OCI-M2 (cell line): ENCODE data around the gene LPIN1.
"Not testable (repeated sequence)": the region's sequence is repeated elsewhere in the genome, so short reads cannot be mapped to it uniquely, and the experiment has no call there.

Experiments used
- DNase-seq: peaks from one replicate; lab custom pipeline; 2025; ENCODE audit not compliant: unreplicated experiment; lab: John Stamatoyannopoulos, UW

LPIN1 gene

DNA sequence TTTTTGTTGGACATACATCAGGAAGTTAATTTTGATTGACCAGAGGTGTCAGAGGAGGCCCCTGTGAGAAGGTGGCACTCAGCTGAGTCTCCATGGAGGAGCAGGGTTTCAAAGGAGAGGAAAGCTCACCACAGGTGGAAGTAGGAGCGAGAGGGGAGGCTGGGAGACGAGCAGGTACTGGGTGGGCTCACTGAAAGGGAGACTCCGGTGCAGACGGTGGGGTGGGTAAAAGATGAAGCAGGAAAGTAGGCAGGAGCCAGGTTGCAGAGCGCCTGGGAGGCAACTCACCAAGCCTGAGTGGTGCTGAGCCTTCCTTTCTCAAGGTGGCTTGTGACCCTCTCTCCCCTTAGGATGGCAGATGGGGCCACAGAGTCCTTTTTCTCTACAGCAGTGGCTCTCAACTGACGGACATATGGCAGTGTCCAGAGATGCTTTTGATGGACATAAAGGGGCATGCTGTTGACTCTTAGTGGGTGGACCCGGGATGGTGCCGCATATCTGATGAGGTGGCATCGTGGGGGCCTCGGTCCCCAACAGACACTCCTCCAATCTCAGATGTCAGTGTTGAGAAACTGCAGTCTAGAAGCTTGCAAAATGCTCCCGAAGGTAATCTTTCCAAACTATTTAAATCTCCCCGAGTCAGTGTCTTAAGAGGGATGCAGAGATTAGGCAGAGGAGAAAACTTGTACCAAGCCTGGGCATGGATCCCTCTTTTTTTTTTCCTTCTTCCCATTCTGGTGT lies 64.0 kb downstream of the LPIN1 start:
- DNase-seq: no peak

- DNase-seq: no peak
These were observed 64.7 kb downstream of the LPIN1 start for GRCh38 chr2:11811036-11811654.

DNA sequence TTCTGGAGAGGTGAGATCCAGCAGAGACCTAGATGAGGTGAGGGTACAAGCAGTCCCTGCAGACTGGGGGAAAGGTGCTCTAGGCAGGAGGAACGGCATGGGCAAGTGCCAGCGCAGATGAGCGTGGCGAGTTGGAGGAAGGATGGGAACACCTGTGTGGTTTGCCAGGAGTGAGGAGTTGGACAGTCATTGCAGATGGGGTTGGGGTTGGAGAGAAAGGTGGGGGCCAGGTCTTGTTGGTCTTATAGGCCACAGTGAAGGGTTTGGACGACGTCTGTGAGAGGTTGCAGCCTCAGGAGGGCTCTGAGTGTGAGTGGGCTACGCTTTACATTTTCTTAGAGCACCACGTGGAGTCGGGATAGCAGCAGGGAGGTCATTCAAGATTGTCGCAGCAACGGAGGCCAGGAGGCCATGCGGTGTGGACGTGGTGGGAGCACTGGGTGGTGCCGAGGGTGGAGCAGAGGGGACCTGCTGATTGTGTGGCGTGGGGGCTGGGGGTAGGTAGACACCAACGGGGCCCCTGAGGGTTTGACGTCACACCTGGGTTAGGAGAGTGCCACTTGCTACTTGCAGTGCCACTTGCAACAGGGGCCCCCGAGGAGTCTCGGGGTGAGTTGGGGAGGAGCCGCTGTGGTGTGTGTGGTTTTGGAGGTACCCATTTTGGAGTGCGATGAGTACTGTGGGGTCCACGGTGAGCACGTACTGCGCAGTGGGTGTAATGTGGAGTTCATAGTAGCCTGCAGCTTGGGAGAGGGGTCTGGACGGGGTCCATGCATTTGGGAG lies 66.2 kb downstream of the LPIN1 start:
- no peak for DNase-seq

DNA sequence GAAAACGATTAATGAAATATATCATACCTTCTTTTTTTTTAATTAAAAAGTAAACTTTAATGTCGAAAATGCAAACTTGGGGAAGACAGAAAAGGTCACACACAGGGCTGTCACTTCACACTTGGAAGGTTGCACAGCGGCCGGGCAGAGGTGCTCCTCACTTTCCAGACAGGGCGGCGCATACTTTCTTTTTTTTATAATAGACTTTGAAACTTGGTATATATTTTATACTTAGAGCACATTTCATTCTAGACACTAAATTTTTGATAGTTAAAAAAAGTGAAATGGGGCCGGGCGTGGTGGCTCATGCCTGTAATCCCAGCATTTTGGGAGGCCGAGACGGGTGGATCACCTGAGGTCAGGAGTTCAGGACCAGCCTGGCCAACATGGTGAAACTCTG lies 66.9 kb downstream of the LPIN1 start:
- DNase-seq: not testable (repeated sequence)

DNA sequence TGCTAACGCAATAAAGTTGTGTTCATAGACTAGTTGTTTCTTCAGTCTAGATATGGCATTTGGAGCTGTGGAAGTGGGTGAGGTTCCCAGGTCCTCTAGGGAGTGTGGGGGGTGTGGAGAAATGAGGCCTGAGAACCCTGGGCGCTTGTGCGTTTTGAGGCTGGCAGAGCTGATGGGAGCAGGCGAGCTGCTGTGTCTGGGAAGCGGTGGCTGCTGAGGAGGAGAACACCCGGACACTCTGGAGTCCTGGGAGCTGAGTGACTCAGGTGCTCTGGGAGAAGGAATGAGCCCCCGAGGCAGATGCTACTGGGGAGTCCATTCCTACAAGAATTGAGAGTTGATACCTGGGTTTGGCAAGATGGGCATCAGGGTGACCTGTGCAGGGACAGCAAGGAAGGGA lies 67.5 kb downstream of the LPIN1 start:
- no peak for DNase-seq

DNA sequence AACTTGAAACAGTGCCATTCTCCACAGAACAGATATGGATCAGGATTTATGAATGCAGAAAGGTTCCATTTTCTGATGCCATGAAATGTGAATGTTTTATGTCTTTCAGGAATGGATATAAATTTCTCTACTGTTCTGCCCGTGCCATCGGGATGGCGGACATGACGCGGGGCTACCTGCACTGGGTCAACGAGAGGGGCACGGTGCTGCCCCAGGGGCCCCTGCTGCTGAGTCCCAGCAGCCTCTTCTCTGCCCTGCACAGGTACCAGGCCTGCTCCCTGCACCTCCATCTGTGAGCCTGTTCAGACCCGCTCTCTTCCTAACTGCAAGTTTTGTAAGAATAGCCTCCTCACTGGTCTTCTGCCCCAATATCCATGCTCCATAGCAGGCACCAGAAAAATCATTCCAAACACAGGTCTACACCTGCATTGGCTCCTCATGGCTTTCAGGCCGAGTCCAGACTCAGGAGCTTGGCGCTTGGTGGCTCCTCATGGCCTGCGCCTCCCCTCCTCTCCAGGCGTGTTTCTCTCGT lies 68.6 kb downstream of the LPIN1 start:
- DNase-seq: no peak

- not testable (repeated sequence) for DNase-seq
These were observed 70.5 kb downstream of the LPIN1 start for GRCh38 chr2:11816935-11817334.

DNA sequence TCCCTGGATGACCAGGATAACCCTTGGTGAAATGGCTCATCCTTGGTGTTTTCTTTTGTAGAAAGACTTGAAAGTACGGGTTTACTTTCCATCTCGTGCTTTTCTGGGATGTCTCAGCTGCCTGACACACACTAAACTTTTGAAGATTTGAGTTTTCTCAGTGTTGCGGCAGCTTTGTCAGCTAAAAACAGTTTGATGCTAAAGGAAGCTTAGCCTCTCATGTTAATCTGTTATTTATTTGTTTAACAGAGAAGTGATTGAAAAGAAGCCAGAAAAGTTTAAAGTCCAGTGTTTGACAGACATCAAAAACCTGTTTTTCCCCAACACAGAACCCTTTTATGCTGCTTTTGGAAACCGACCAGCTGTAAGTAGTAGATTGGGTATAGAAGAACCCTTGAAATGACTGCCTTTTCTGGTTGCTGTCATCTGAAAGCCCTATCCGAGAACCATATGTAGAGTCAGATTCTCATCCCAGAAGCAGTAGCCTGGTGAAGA lies 72.8 kb downstream of the LPIN1 start:
- DNase-seq: no peak

DNA sequence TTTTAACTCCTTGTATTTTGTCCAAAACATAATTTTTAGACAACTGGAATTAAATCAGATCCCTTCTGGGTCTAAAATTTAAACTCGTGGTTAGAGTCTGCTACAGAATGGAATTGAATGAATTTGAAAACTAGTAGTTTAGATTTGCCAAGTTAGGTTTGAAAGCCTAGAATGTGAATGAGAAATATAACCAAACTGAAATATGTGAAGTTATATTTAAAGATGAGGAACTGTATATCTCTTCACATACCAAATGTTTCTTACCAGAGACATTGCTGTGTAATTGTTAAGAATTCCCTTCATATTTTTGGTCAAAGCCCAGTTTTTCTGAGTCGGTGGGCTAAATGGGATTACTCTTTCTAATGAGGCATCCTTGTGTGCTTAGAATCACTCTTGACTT lies 74.2 kb downstream of the LPIN1 start:
- no peak for DNase-seq

DNA sequence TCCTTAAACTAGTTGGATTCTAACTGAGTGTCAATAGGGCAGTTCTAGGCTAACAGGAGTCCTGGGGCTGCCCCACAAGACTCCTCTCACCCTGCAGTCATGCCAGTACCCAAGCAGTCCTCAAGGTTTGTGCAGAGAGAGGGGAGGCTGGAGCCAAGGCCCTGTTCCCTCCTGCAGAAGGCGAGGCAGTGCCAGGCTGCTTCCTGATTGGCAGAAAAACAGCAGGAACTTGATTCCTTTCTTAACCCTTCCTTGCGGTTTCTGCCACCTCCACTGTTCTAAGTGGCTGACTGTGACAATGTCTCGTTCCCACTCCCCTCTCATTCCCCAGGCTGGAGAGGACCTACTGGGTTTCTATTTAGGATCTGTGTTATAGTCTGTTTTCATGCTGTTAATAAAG lies 75.3 kb downstream of the LPIN1 start:
- DNase-seq: no peak

DNA sequence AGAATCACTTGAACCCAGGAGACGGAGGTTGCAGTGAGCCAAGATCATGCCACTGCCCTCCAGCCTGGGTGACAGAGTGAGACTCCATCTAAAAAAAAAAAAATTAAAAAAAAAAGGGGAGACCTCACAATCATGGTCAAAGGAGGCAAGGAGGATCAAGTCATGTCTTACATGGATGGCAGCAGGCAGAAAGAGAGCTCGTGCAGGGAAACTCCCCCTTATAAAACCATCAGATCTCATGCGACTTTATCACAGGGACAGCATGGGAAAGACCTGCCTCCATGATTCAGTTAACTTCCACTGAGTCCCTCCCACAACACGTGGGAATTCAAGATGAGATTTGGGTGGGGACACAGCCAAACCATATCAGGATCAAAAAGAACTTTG lies 75.9 kb downstream of the LPIN1 start:
- DNase-seq: not testable (repeated sequence)

- no peak for DNase-seq
These were observed 76.5 kb downstream of the LPIN1 start for GRCh38 chr2:11822746-11823451.

- DNase-seq: no peak
These were observed 78.7 kb downstream of the LPIN1 start for GRCh38 chr2:11824901-11825828.

DNA sequence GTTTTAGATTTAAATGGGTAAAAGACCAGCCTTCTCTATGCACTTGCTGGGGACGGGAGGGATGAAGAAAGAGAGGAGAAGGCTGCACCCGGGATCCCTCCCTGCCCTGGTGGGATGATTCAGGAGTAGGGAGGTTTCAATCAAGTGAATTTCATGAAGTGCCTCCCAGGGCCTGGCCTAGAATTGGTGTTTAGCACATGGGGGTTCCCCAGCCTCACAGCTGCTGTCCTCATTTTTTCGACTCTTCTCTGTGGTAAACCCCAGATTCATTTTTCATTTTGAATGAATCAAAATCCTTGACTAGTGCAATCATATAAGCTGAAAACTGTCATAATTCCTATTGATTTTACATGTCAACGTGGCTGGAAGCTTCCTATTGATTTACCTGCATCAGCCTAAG lies 81.1 kb downstream of the LPIN1 start:
- DNase-seq: no peak

DNA sequence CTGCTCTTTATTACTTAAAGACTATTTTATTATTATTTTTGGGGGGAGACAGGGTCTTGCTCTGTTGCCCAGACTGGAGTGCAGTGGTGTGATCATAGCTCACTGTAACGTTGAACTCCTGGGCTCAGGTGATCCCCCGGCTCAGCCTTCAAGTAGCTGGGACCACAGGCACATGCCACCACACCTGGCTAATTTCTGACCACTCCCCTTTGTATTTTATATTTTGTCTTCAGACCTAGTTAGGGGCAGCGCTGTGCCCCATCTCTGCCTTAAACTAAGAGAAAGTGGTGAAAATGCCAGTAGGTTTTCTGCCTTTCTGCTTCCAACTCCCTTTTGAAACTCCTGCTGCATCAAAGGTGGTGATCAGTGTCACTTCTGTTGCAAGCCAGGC lies 82.5 kb downstream of the LPIN1 start:
- no peak for DNase-seq

DNA sequence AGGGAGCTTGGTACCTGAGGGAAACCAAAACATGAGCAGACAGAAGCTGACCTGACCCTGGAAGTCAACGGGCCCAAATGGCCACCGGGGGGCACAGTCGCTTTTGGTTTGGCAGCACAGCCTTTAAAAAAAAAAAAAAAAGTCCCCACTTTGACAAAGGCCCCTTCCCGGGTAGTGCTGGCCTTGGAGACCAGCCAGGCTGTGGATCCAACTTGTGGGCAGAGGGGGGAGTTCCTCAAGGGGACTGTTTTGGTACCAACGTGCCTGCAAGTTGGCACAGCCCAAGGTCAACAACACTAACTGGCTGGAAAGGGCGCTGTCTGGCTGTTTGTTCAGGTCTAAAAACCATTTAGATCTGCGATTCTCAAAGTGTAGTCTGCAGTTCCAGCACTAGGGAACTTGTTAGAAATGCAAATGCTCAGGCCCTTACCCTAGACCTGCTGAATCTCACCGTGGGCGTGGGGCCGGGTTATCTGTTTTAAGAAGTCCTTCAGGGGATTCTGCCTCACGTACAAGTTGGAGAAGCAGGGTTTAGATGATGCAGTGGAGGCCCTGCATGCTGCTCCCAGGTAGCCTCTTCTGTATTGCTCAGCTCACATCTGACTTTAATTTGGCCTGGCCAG lies 83.0 kb downstream of the LPIN1 start:
- DNase-seq: peak; percentile 6

DNA sequence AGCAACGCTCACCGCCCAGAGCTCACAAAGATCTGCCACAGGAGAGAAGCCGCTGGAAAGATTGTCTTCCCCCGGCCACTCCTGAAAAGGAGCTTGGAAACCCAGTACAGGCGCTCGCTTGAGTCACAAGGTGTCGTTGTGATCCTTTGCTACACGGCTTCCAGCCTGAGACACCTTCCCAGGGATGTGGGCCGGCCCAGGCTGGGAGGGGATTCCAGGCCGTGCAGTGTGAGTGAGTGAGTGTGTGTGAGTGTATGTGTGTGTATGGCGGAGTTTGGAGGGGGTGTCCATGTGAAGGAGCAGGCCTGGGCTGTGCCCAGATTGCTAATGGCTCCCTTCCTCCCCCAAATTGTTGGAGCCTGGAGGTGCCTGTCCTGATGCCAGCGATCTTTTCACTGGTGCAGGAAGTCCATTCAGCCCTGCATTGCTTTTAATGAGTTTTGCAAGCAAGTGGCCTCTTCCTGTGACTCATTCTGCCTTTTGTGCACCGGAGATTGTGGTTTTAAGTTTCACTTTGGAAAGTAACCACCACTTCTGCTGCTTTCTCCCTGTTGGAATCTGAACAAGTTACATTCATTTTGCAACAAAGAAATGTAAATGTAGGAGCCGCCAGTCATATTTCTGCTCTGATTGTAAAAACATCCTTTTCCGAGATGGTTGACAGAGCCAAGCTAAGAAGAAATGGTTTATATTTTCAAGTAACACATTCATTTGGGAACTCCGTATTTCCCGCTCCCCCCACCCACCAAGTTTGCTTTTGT lies 83.7 kb downstream of the LPIN1 start:
- DNase-seq: no peak

GRCh38 chr2:11830708-11831301 lies 84.4 kb downstream of the LPIN1 start:
- no peak for DNase-seq
